ENCODE data around the gene ASS1.

DNA sequence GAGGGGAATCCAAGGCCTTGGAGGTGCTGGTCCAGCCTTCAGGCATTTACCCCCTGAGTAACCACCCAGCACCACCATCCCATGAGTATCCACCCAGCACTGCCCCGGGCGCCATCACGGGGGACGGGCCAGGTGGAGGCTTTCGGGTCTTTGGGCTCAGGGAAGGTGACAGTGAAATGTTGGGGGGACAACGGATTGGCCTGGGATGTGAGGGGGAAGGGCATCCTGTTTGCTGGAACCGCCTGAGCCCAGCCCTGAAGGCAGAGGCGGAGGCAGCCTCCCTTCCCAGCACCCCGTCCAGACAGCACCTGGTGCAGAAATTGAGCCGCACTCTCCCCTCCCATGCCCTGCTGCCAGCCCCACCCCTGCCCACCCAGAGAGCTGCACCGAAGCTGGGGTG lies 17.0 kb downstream of the ASS1 start:
- TF ChIP-seq, protein P1, sequence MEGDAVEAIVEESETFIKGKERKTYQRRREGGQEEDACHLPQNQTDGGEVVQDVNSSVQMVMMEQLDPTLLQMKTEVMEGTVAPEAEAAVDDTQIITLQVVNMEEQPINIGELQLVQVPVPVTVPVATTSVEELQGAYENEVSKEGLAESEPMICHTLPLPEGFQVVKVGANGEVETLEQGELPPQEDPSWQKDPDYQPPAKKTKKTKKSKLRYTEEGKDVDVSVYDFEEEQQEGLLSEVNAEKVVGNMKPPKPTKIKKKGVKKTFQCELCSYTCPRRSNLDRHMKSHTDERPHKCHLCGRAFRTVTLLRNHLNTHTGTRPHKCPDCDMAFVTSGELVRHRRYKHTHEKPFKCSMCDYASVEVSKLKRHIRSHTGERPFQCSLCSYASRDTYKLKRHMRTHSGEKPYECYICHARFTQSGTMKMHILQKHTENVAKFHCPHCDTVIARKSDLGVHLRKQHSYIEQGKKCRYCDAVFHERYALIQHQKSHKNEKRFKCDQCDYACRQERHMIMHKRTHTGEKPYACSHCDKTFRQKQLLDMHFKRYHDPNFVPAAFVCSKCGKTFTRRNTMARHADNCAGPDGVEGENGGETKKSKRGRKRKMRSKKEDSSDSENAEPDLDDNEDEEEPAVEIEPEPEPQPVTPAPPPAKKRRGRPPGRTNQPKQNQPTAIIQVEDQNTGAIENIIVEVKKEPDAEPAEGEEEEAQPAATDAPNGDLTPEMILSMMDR (conservative IDR thresholded peaks at IDR 0.05; ENCODE audit: low read depth, low read length), result no peak
- TF ChIP-seq EZH2 (IDR thresholded peaks at IDR 0.05; ENCODE audit: low read length, unreplicated experiment) (no peak), EZH2phosphoT487 (IDR thresholded peaks at IDR 0.05; ENCODE audit: borderline replicate concordance, low read length) (no peak)
